Lower leg skin (tissue), 3 donors: Measurements from ENCODE around the gene DDI2.

Experiments
- CTCF ChIP-seq, 3 donors: fragments of 450-650 bp; IDR thresholded peaks; one replicate each; pipeline ENCODE4 v1.5.1; 2016; ENCODE audit warnings: antibody characterized with exemption in 3 of 3, mild to moderate bottlenecking in 3 of 3, moderate library complexity in 2 of 3
- POLR2A ChIP-seq, 2 donors: fragments of 450-650 bp; IDR thresholded peaks; one replicate each; pipeline ENCODE4 v1.6.1; 2016 to 2017; ENCODE audit warnings: antibody characterized with exemption in 2 of 2, mild to moderate bottlenecking in 1 of 2, moderate library complexity in 1 of 2

DNA sequence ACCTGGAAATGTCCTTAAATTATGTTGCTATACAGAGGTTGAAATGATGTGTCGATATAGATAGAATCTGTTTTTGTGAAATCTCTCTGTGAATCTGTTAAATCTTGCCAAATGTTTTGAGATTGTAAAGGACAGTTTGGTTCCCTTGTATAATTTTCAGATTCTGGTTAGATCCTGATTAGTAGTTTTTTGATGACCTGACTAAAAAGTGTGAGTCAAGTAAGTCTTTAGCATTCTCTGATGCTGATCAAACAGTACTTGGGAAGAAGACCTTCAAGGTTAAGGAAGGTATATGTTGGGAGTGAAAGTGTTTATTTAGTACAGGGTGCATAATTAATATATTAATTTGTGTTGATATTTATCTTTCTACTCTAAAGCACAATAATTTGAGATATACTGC, 32.7 kb downstream of the DDI2 start:
- TF ChIP-seq CTCF (IDR thresholded peaks at IDR 0.05) (no peak), POLR2A (IDR thresholded peaks at IDR 0.05) (no peak)
